ENCODE measurements around the gene KSR2.

Gene KSR2

DNA sequence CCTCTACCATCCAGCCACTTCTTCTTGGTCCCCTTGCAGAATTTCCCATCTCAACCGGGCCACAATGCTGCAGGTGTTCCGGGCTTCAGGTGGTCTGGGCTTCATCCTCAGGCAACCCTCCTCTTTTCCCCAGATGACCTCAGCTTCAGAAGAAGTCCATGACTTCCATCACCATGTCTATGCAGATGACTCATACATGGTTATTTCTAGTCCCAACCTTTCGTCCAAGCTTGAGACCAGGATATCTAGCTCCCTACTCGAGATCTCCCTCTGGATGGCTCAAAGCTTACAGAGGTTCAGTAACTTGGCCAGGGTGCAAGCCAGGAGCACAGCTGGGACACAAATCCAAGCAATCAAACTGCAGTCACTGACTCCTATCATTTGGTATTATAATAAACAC lies 452.8 kb downstream of the KSR2 start:
- DNase-seq (ENCODE audit: low read depth, low spot score): no peak
- H3K9me3 ChIP-seq (ENCODE audit: insufficient read depth, low read length): peaks cover 8% of the 10 kb centered on the region; the same call in 1 of the 2 replicates
- H3K4me1 ChIP-seq (ENCODE audit: insufficient read depth, insufficient read length): peaks cover 5% of the 10 kb centered on the region
- TF ChIP-seq SUZ12 (IDR thresholded peaks at IDR 0.05; ENCODE audit: extremely low read depth, insufficient read depth, insufficient read length) (no peak), YY1 (IDR thresholded peaks at IDR 0.05; ENCODE audit: insufficient read depth, insufficient read length) (no peak), ZNF274 (IDR thresholded peaks at IDR 0.05; ENCODE audit: low read depth, low read length) (no peak)
- no peaks in the 10 kb centered on the region for H3K36me3 ChIP-seq (ENCODE audit: insufficient read depth, insufficient read length, low read length)
- H3K27me3 ChIP-seq (ENCODE audit: insufficient read depth, insufficient read length): no peaks in the 10 kb centered on the region
- no peak overlapping the region for H3K9ac ChIP-seq (ENCODE audit: insufficient read length, low read depth)
- H3K4me3 ChIP-seq (ENCODE audit: insufficient read length, low read depth): no peak overlapping the region

DNA sequence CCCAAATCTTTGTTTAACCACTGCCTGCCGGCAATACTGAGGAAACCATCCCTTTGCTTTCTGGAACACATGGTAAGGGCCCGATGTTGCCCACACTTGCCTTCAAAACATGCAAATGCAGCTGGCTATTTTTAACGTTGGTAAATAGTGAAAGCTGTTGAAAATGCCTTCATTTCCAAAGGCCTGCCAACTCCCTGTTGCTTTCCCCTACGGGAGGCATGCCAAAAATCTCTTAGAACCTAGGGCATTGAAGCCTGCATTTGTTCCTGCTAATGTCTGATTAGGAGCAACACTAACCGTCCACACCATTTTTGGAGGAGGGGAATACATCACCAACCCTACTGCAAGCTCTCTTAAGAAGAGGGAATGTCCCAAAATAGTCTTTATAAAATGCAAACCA lies 454.8 kb downstream of the KSR2 start:
- DNase-seq (ENCODE audit: low read depth, low spot score): no peak
- Histone ChIP-seq H3K9me3 (ENCODE audit: insufficient read depth, low read length) (peaks cover 8% of the 10 kb centered on the region; the same call in 1 of the 2 replicates), H3K4me3 (ENCODE audit: insufficient read length, low read depth) (no peak overlapping the region), H3K9ac (ENCODE audit: insufficient read length, low read depth) (no peak overlapping the region), H3K36me3 (ENCODE audit: insufficient read depth, insufficient read length, low read length) (no peaks in the 10 kb centered on the region), H3K4me1 (ENCODE audit: insufficient read depth, insufficient read length) (peaks cover 4% of the 10 kb centered on the region), H3K27me3 (ENCODE audit: insufficient read depth, insufficient read length) (no peaks in the 10 kb centered on the region)
- TF ChIP-seq SUZ12 (IDR thresholded peaks at IDR 0.05; ENCODE audit: extremely low read depth, insufficient read depth, insufficient read length) (no peak), YY1 (IDR thresholded peaks at IDR 0.05; ENCODE audit: insufficient read depth, insufficient read length) (no peak), ZNF274 (IDR thresholded peaks at IDR 0.05; ENCODE audit: low read depth, low read length) (no peak)

- Histone ChIP-seq H3K4me1 (ENCODE audit: insufficient read depth, insufficient read length) (peaks cover 3% of the 10 kb centered on the region), H3K27me3 (ENCODE audit: insufficient read depth, insufficient read length) (no peaks in the 10 kb centered on the region), H3K36me3 (ENCODE audit: insufficient read depth, insufficient read length, low read length) (no peaks in the 10 kb centered on the region), H3K9me3 (ENCODE audit: insufficient read depth, low read length) (peaks cover 8% of the 10 kb centered on the region; the same call in 1 of the 2 replicates), H3K4me3 (ENCODE audit: insufficient read length, low read depth) (no peak overlapping the region), H3K9ac (ENCODE audit: insufficient read length, low read depth) (no peak overlapping the region)
- TF ChIP-seq SUZ12 (IDR thresholded peaks at IDR 0.05; ENCODE audit: extremely low read depth, insufficient read depth, insufficient read length): no peak
- no peak for TF ChIP-seq ZNF274 (IDR thresholded peaks at IDR 0.05; ENCODE audit: low read depth, low read length)
- no peak for TF ChIP-seq YY1 (IDR thresholded peaks at IDR 0.05; ENCODE audit: insufficient read depth, insufficient read length)
- DNase-seq (ENCODE audit: low read depth, low spot score): no peak
These were observed 455.4 kb downstream of the KSR2 start for GRCh38 chr12:117513353-117513752.

DNA sequence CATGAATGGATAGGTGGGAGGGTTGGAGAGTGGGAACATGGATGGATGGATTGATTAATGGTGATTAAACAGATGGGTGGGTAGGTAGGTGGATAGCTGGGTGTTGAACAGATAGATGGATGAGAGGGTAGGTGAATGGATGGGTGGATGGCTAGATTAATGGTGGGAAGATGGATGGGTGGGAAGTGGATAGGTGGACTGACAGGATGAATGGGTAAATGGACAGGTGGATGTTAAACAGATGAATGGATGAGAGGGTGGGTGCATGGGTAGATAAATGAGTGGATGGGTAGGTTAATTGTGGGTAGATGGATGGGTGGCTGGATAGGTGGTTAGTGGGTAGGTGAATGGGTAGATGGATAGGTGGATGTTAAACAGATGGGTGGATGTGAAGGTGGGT lies 460.3 kb downstream of the KSR2 start:
- DNase-seq (ENCODE audit: low read depth, low spot score): no peak
- Histone ChIP-seq H3K4me1 (ENCODE audit: insufficient read depth, insufficient read length) (peaks cover under 1% of the 10 kb centered on the region), H3K27me3 (ENCODE audit: insufficient read depth, insufficient read length) (no peaks in the 10 kb centered on the region), H3K9ac (ENCODE audit: insufficient read length, low read depth) (no peak overlapping the region), H3K4me3 (ENCODE audit: insufficient read length, low read depth) (no peak overlapping the region), H3K36me3 (ENCODE audit: insufficient read depth, insufficient read length, low read length) (no peaks in the 10 kb centered on the region), H3K9me3 (ENCODE audit: insufficient read depth, low read length) (no peaks in the 10 kb centered on the region)
- TF ChIP-seq YY1 (IDR thresholded peaks at IDR 0.05; ENCODE audit: insufficient read depth, insufficient read length) (no peak), SUZ12 (IDR thresholded peaks at IDR 0.05; ENCODE audit: extremely low read depth, insufficient read depth, insufficient read length) (no peak), ZNF274 (IDR thresholded peaks at IDR 0.05; ENCODE audit: low read depth, low read length) (no peak)

DNA sequence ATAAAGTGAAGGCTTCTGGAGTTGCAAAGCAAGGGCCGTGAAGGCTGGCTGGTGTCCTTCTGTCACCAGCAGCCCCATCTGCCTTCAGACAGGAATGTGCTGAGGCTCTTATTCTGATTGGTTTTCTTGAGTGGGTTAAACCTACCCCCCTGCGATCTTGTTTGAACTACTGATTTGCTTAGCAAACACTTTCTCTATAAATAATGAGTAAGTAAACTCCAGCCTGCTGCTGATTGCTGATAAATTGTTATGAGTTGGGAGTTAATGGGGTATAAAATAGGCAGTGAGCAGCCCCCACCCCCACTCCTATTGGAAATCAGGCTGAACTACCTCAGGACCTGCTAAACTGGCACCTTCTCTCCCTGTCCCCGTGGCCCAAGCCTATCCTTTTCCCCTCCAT lies 461.2 kb downstream of the KSR2 start:
- no peak for DNase-seq (ENCODE audit: low read depth, low spot score)
- Histone ChIP-seq H3K9ac (ENCODE audit: insufficient read length, low read depth) (no peak overlapping the region), H3K9me3 (ENCODE audit: insufficient read depth, low read length) (no peaks in the 10 kb centered on the region), H3K4me1 (ENCODE audit: insufficient read depth, insufficient read length) (no peaks in the 10 kb centered on the region), H3K36me3 (ENCODE audit: insufficient read depth, insufficient read length, low read length) (no peaks in the 10 kb centered on the region), H3K4me3 (ENCODE audit: insufficient read length, low read depth) (no peak overlapping the region), H3K27me3 (ENCODE audit: insufficient read depth, insufficient read length) (no peaks in the 10 kb centered on the region)
- TF ChIP-seq SUZ12 (IDR thresholded peaks at IDR 0.05; ENCODE audit: extremely low read depth, insufficient read depth, insufficient read length) (no peak), YY1 (IDR thresholded peaks at IDR 0.05; ENCODE audit: insufficient read depth, insufficient read length) (no peak), ZNF274 (IDR thresholded peaks at IDR 0.05; ENCODE audit: low read depth, low read length) (no peak)

GRCh38 chr12:117506333-117506732 lies 462.5 kb downstream of the KSR2 start:
- Histone ChIP-seq H3K27me3 (ENCODE audit: insufficient read depth, insufficient read length) (no peaks in the 10 kb centered on the region), H3K4me1 (ENCODE audit: insufficient read depth, insufficient read length) (no peaks in the 10 kb centered on the region), H3K36me3 (ENCODE audit: insufficient read depth, insufficient read length, low read length) (no peaks in the 10 kb centered on the region), H3K4me3 (ENCODE audit: insufficient read length, low read depth) (no peak overlapping the region), H3K9me3 (ENCODE audit: insufficient read depth, low read length) (no peaks in the 10 kb centered on the region), H3K9ac (ENCODE audit: insufficient read length, low read depth) (no peak overlapping the region)
- TF ChIP-seq ZNF274 (IDR thresholded peaks at IDR 0.05; ENCODE audit: low read depth, low read length) (no peak), SUZ12 (IDR thresholded peaks at IDR 0.05; ENCODE audit: extremely low read depth, insufficient read depth, insufficient read length) (no peak), YY1 (IDR thresholded peaks at IDR 0.05; ENCODE audit: insufficient read depth, insufficient read length) (no peak)
- DNase-seq (ENCODE audit: low read depth, low spot score): no peak

GRCh38 chr12:117502633-117503032 lies 466.2 kb downstream of the KSR2 start:
- no peak for DNase-seq (ENCODE audit: low read depth, low spot score)
- Histone ChIP-seq H3K4me1 (ENCODE audit: insufficient read depth, insufficient read length) (no peaks in the 10 kb centered on the region), H3K36me3 (ENCODE audit: insufficient read depth, insufficient read length, low read length) (no peaks in the 10 kb centered on the region), H3K27me3 (ENCODE audit: insufficient read depth, insufficient read length) (no peaks in the 10 kb centered on the region), H3K9me3 (ENCODE audit: insufficient read depth, low read length) (no peaks in the 10 kb centered on the region), H3K4me3 (ENCODE audit: insufficient read length, low read depth) (no peak overlapping the region), H3K9ac (ENCODE audit: insufficient read length, low read depth) (no peak overlapping the region)
- TF ChIP-seq SUZ12 (IDR thresholded peaks at IDR 0.05; ENCODE audit: extremely low read depth, insufficient read depth, insufficient read length) (no peak), YY1 (IDR thresholded peaks at IDR 0.05; ENCODE audit: insufficient read depth, insufficient read length) (no peak), ZNF274 (IDR thresholded peaks at IDR 0.05; ENCODE audit: low read depth, low read length) (no peak)
